HepG2 (cell line): Measurements from ENCODE around the gene ALDOA. TPM values are rescaled to one million over a fixed set of nuclear protein-coding genes. Genes with fewer than 3 reads are reported as not detected.
A peak's percentile ranks its signal among the peaks of the same experiment; 100 is the strongest.

Experiments
- ARID2 ChIP-seq: sonication (generic); formaldehyde crosslinking; IDR thresholded peaks from 2 replicates; pipeline ENCODE4 v1.8.1; 2022; ENCODE audit warnings: mild to moderate bottlenecking, missing genetic modification reagents, borderline replicate concordance
- CREB1 ChIP-seq, 2 experiments: fragments of 450-650 bp in 1 of 2; IDR thresholded peaks; 2 replicates each; pipeline ENCODE4 v1.6.1; 2016 to 2017; ENCODE audit warnings: control low read depth in 1 of 2, mild to moderate bottlenecking in 1 of 2, missing compliant biosample characterization in 1 of 2, missing genetic modification characterization in 1 of 2
- GMEB2 ChIP-seq: IDR thresholded peaks from 2 replicates; pipeline ENCODE4 v1.6.1; 2016; ENCODE audit warnings: missing biosample characterization, missing genetic modification reagents, low read depth
- HDAC2 ChIP-seq: sonication (generic); formaldehyde crosslinking; IDR thresholded peaks from 2 replicates; pipeline ENCODE4 v1.4.0; 2020; ENCODE audit warnings: missing genetic modification reagents
- JARID2 ChIP-seq: sonication (generic); formaldehyde crosslinking; IDR thresholded peaks from 2 replicates; pipeline ENCODE4 v1.8.1; 2023; ENCODE audit warnings: missing genetic modification reagents, inconsistent platforms; ENCODE audit not compliant: insufficient replicate concordance
- LRRFIP1 ChIP-seq: sonication (generic); formaldehyde crosslinking; conservative IDR thresholded peaks from 2 replicates; pipeline ENCODE4 v1.4.0; 2020; ENCODE audit warnings: missing genetic modification reagents
- NFE2L2 ChIP-seq: fragments of 150-350 bp; IDR thresholded peaks from 2 replicates; pipeline ENCODE4 v1.6.1; 2014; ENCODE audit warnings: low read length
- RNF219 ChIP-seq: sonication (generic); formaldehyde crosslinking; IDR thresholded peaks from 2 replicates; pipeline ENCODE4 v1.5.0; 2020; ENCODE audit warnings: mild to moderate bottlenecking, missing genetic modification reagents
- THRA ChIP-seq: sonication (generic); formaldehyde crosslinking; IDR thresholded peaks from 2 replicates; pipeline ENCODE4 v1.4.0; 2020; ENCODE audit warnings: missing genetic modification reagents, borderline replicate concordance
- ZFYVE20 ChIP-seq: sonication (generic); formaldehyde crosslinking; IDR thresholded peaks from 2 replicates; pipeline ENCODE4 v1.8.0; 2023; ENCODE audit warnings: low read depth, mild to moderate bottlenecking, moderate library complexity, missing genetic modification reagents, borderline replicate concordance
- ZMAT3 ChIP-seq: sonication (generic); formaldehyde crosslinking; conservative IDR thresholded peaks from 2 replicates; pipeline ENCODE4 v1.7.0; 2021; ENCODE audit warnings: missing genetic modification reagents
- ZNF276 ChIP-seq: sonication (generic); formaldehyde crosslinking; IDR thresholded peaks from 2 replicates; pipeline ENCODE4 v1.4.0; 2020; ENCODE audit warnings: mild to moderate bottlenecking, low read depth, missing genetic modification reagents
- ZNF362 ChIP-seq: sonication (generic); formaldehyde crosslinking; IDR thresholded peaks from 2 replicates; pipeline ENCODE4 v1.4.0; 2020; ENCODE audit warnings: missing genetic modification reagents, mild to moderate bottlenecking, borderline replicate concordance
- ZNF430 ChIP-seq: sonication (generic); formaldehyde crosslinking; IDR thresholded peaks from 2 replicates; pipeline ENCODE4 v1.9.0; 2021; ENCODE audit warnings: mild to moderate bottlenecking, missing genetic modification reagents
- ZNF530 ChIP-seq: sonication (generic); formaldehyde crosslinking; IDR thresholded peaks from 2 replicates; pipeline ENCODE4 v1.5.0; 2020; ENCODE audit warnings: low read depth, mild to moderate bottlenecking, missing genetic modification reagents
- ZNF570 ChIP-seq: sonication (generic); formaldehyde crosslinking; IDR thresholded peaks from 2 replicates; pipeline ENCODE4 v1.4.0; 2020; ENCODE audit warnings: mild to moderate bottlenecking, missing genetic modification reagents, borderline replicate concordance
- ZNF792 ChIP-seq: IDR thresholded peaks from 2 replicates; pipeline ENCODE4 v1.6.1; 2016
- polyA plus RNA-seq, 8 experiments: library from polyadenylated mRNA; depleted of rRNA in 3 of 8; stranded (reverse) in 7 of 8; unstranded in 1 of 8; fragments of >200 nt; fragmentation: Illumina TruSeq in 4 of 8; extraction: Trizol in 4 of 8; gene quantifications; 2 replicates each; pipeline versions ENCODE4 v1.2.1 to v1.2.3, GENCODE V29; 2011 to 2016; ENCODE audit warnings: low read depth in 4 of 8, missing spikeins in 1 of 8, mixed read lengths in 1 of 8; ENCODE audit not compliant: insufficient read depth in 1 of 8
- total RNA-seq, 5 experiments: library from RNA; depleted of rRNA; stranded (reverse); fragments of >200 nt; fragmentation: Illumina TruSeq; extraction: Trizol; gene quantifications; 2 replicates each; pipeline ENCODE4 v1.2.3, GENCODE V29; 2016; ENCODE audit warnings: low read depth in 1 of 5

Gene ALDOA
- total and polyA plus RNA-seq, 2 of the 13 experiments (the other 11 are each of a cell fraction or from before 2014, with no cell fraction given) = 925 to 1,884 TPM

- TF ChIP-seq LRRFIP1 (CRISPR knock-in tag) (no peak), ZMAT3 (no peak; the same call in 1 of the 2 replicates), HDAC2 (peak; percentile 84), ZNF530 (no peak), ZNF276 (CRISPR knock-in tag) (0 out of 2 replicates have a peak, but pooled peaks have one; percentile 76), ZNF430 (CRISPR knock-in tag) (peak; percentile 53), THRA (peak; percentile 69; the same call in 1 of the 2 replicates), GMEB2 (CRISPR knock-in tag) (0 out of 2 replicates have a peak, but pooled peaks have one; percentile 40), ZNF792 (CRISPR knock-in tag) (0 out of 2 replicates have a peak, but pooled peaks have one; percentile 56), ZNF570 (CRISPR knock-in tag) (0 out of 2 replicates have a peak, but pooled peaks have one; percentile 76), ZFYVE20 (no peak), NFE2L2 (no peak), ARID2 (CRISPR knock-in tag) (no peak), ZNF362 (CRISPR knock-in tag) (peak; percentile 36; the same call in 1 of the 2 replicates), CREB1 (IDR thresholded peaks at IDR 0.05) (peak; percentile 25; the same call in 1 of the 2 replicates), CREB1 (CRISPR knock-in tag; IDR thresholded peaks at IDR 0.05) (no peak; the same call in 1 of the 2 replicates), JARID2 (CRISPR knock-in tag) (no peak), RNF219 (CRISPR knock-in tag) (no peak)
Measured at GRCh38 chr16:30092373-30093010, 26.9 kb downstream of the ALDOA start (continued).
